Measurements from ENCODE around the gene FRMD4A.

GRCh38 chr10:14349081-14349480 is 18.4 kb upstream of the FRMD4A start:
- TF ChIP-seq CTCF (IDR thresholded peaks at IDR 0.05; ENCODE audit: low read depth, low read length, poor library complexity, severe bottlenecking) (no peak), EZH2phosphoT487 (IDR thresholded peaks at IDR 0.05; ENCODE audit: borderline replicate concordance, low read length) (no peak)
